Measurements from ENCODE around the gene NUMA1. TPM values are rescaled to one million over a fixed set of nuclear protein-coding genes. Genes with fewer than 3 reads are reported as not detected.

The NUMA1 gene
- polyA plus RNA-seq, 4 donors, result 68.1 to 286 (median 119) TPM

DNA sequence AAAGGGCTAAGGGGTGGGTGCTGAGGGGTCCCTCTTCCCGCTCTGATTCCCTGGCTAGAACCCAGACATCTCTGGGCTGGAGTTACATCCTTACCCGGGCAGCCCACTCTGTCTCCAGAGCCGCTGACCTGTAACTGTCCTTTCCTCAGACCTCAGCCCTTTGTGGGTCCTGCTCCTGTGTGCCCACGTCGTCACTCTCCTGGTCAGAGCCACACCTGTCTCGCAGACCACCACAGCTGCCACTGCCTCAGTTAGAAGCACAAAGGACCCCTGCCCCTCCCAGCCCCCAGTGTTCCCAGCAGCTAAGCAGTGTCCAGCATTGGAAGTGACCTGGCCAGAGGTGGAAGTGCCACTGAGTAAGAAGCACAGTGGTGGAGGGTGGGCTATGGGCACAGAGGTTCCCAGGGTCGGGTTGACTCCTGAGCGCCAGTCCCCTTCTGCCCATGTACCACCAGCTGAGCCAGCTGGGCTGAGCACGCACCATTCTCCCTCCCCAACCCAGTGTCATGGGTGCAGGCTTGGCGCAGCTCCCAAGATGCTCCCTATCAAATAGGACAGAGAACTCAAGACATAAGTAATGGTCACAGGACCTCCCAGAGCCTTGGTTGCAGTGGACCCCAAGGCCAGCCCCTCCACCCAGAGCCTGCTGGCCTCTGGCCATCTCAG lies 80.0 kb downstream of the NUMA1 start:
- Histone ChIP-seq H3K4me3 (ENCODE audit: low read depth in 1 of 3, low read length in 3 of 3) (no peak overlapping the region), H3K27me3 (ENCODE audit: control insufficient read depth in 3 of 3, insufficient read depth in 3 of 3, low read length in 3 of 3) (no peaks in the 10 kb centered on the region), H3K27ac (ENCODE audit: low read depth in 1 of 3, low read length in 2 of 3) (peak overlapping the region in 1 of 3 donors; percentile 85), H3K9me3 (ENCODE audit: control insufficient read depth in 2 of 2, insufficient read depth in 1 of 2, low read depth in 1 of 2, low read length in 1 of 2) (no peaks in the 10 kb centered on the region), H3K4me1 (ENCODE audit: control insufficient read depth in 3 of 3, insufficient read depth in 2 of 3, low read depth in 1 of 3, low read length in 2 of 3) (peaks cover 0 to 12% (median 0%) of the 10 kb centered on the region in 3 donors), H3K36me3 (ENCODE audit: control insufficient read depth in 3 of 3, insufficient read depth in 2 of 3, low read depth in 1 of 3, low read length in 3 of 3) (peaks cover 16 to 94% (median 20%) of the 10 kb centered on the region in 3 donors)
- no peak for FAIRE-seq
- WGBS, 3 donors, result 86 to 91% (median 86%) methylated on average over 9 to 10 of the region's 10 CpGs
- no peak for DNase-seq

GRCh38 chr11:71999798-72000197 lies 80.5 kb downstream of the NUMA1 start:
- DNase-seq, result no peak
- Histone ChIP-seq H3K4me1 (ENCODE audit: control insufficient read depth in 3 of 3, insufficient read depth in 2 of 3, low read depth in 1 of 3, low read length in 2 of 3) (peaks cover 0 to 12% (median 0%) of the 10 kb centered on the region in 3 donors), H3K9me3 (ENCODE audit: control insufficient read depth in 2 of 2, insufficient read depth in 1 of 2, low read depth in 1 of 2, low read length in 1 of 2) (no peaks in the 10 kb centered on the region), H3K27ac (ENCODE audit: low read depth in 1 of 3, low read length in 2 of 3) (peak overlapping the region in 2 of 3 donors; percentile 52 to 85), H3K4me3 (ENCODE audit: low read depth in 1 of 3, low read length in 3 of 3) (no peak overlapping the region), H3K36me3 (ENCODE audit: control insufficient read depth in 3 of 3, insufficient read depth in 2 of 3, low read depth in 1 of 3, low read length in 3 of 3) (peaks cover 15 to 92% (median 16%) of the 10 kb centered on the region in 3 donors), H3K27me3 (ENCODE audit: control insufficient read depth in 3 of 3, insufficient read depth in 3 of 3, low read length in 3 of 3) (no peaks in the 10 kb centered on the region)
- 51 to 69% (median 62%) methylated on average over 8 of the region's 8 CpGs for WGBS, 3 donors
- no peak for FAIRE-seq

DNA sequence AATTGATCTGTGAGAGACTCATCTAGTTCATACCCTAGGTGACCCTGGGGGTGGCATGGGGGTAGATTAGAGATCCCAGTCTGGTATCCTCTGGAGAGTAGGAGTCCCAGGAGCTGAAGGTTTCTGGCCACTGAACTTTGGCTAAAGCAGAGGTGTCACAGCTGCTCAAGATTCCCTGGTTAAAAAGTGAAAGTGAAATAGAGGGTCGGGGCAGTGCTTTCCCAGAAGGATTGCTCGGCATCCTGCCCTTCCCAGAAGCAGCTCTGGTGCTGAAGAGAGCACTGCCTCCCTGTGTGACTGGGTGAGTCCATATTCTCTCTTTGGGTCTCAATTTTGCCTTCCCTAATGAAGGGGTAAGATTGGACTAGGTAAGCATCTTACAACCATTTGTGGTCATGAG lies 81.0 kb downstream of the NUMA1 start:
- Histone ChIP-seq H3K4me1 (ENCODE audit: control insufficient read depth in 3 of 3, insufficient read depth in 2 of 3, low read depth in 1 of 3, low read length in 2 of 3) (peaks cover 0 to 12% (median 0%) of the 10 kb centered on the region in 3 donors), H3K27ac (ENCODE audit: low read depth in 1 of 3, low read length in 2 of 3) (peak overlapping the region in 2 of 3 donors; percentile 52 to 85), H3K27me3 (ENCODE audit: control insufficient read depth in 3 of 3, insufficient read depth in 3 of 3, low read length in 3 of 3) (no peaks in the 10 kb centered on the region), H3K9me3 (ENCODE audit: control insufficient read depth in 2 of 2, insufficient read depth in 1 of 2, low read depth in 1 of 2, low read length in 1 of 2) (no peaks in the 10 kb centered on the region), H3K4me3 (ENCODE audit: low read depth in 1 of 3, low read length in 3 of 3) (no peak overlapping the region), H3K36me3 (ENCODE audit: control insufficient read depth in 3 of 3, insufficient read depth in 2 of 3, low read depth in 1 of 3, low read length in 3 of 3) (peaks cover 10 to 92% (median 12%) of the 10 kb centered on the region in 3 donors)
- FAIRE-seq, result no peak
- WGBS, 3 donors, result 8 to 14% (median 10%) methylated on average over 2 of the region's 2 CpGs
- DNase-seq, result peak in 1 of 2 donors; percentile 55

DNA sequence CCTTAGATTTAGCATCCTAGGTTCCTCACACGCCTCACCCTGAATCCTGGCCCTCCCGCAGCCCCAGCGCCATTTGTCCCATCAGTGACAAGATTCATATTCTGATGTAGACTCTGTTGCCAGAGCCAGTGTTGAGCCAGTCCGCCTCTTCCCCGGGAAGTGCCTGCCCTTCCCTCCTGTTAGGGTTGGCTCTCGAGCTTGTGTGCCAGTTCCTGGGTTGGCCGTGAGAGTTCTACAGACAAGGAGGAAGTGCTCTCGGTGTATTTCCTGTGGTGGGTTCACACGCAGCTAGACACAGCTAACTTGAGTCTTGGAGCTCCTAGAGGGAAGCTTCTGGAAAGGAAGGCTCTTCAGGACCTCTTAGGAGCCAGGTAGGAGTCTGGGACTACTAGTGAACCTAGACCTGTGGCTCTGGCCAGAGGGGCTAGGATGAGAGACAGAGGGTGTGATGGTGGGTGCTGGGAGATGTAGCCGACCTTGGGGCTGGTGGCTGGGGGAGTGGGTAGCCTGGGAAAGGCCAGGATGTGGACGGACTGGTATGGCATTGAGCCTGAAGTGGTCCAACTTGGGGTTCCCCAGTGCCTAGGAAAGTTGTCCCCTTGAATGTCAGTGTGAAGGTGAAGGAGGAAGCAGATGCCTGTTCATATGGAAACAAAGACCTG lies 81.6 kb downstream of the NUMA1 start, which contains the start of gene IL18BP:
IL18BP (plus strand) TSS at position 261 of the 662 bp plus-strand sequence. CDS start 1,076 bp downstream, outside the sequence.
- H3K36me3 ChIP-seq (ENCODE audit: control insufficient read depth in 3 of 3, insufficient read depth in 2 of 3, low read depth in 1 of 3, low read length in 3 of 3), result peaks cover 5 to 92% (median 10%) of the 10 kb centered on the region in 3 donors
- H3K9me3 ChIP-seq (ENCODE audit: control insufficient read depth in 2 of 2, insufficient read depth in 1 of 2, low read depth in 1 of 2, low read length in 1 of 2), result no peaks in the 10 kb centered on the region
- no peaks in the 10 kb centered on the region for H3K27me3 ChIP-seq (ENCODE audit: control insufficient read depth in 3 of 3, insufficient read depth in 3 of 3, low read length in 3 of 3)
- no peak within 1 kb of the TSS for H3K4me3 ChIP-seq (ENCODE audit: low read depth in 1 of 3, low read length in 3 of 3)
- FAIRE-seq (no peak), DNase-seq (peak in 1 of 2 donors; percentile 33)
- 68 to 83% (median 68%) methylated on average over 11 of the region's 11 CpGs for WGBS, 3 donors
- peaks cover 0 to 12% (median 0%) of the 10 kb centered on the region in 3 donors for H3K4me1 ChIP-seq (ENCODE audit: control insufficient read depth in 3 of 3, insufficient read depth in 2 of 3, low read depth in 1 of 3, low read length in 2 of 3)
- H3K27ac ChIP-seq (ENCODE audit: low read depth in 1 of 3, low read length in 2 of 3), result peak within 1 kb of the TSS in 2 of 3 donors; percentile 52 to 85

DNA sequence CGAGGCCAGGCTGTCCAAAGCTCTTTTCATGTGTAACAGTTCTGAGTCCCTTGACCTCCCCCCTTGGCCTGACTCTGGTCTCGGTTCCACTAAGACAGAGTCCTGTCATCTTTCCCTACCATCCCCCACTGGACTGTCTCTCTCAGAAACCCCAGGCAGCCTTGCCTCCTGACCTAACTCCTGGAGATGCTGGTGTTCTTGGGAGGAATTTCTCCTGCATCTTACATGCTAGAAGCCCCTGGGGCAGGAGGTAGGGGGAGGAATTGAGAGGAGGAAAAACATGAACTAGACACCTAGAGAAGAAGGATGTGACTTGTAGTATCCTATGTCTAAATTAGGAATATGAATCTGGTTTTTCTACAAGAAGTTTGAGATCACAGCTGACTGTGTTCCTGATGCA lies 82.3 kb downstream of the NUMA1 start:
- H3K36me3 ChIP-seq (ENCODE audit: control insufficient read depth in 3 of 3, insufficient read depth in 2 of 3, low read depth in 1 of 3, low read length in 3 of 3), result peaks cover 2 to 85% (median 3%) of the 10 kb centered on the region in 3 donors
- WGBS, 3 donors, result 90 to 100% (median 94%) methylated on average over 2 of the region's 2 CpGs
- DNase-seq (no peak), FAIRE-seq (no peak)
- no peaks in the 10 kb centered on the region for H3K9me3 ChIP-seq (ENCODE audit: control insufficient read depth in 2 of 2, insufficient read depth in 1 of 2, low read depth in 1 of 2, low read length in 1 of 2)
- H3K4me1 ChIP-seq (ENCODE audit: control insufficient read depth in 3 of 3, insufficient read depth in 2 of 3, low read depth in 1 of 3, low read length in 2 of 3), result peaks cover 0 to 12% (median 0%) of the 10 kb centered on the region in 3 donors
- H3K27me3 ChIP-seq (ENCODE audit: control insufficient read depth in 3 of 3, insufficient read depth in 3 of 3, low read length in 3 of 3), result no peaks in the 10 kb centered on the region
- H3K4me3 ChIP-seq (ENCODE audit: low read depth in 1 of 3, low read length in 3 of 3), result no peak overlapping the region
- peak overlapping the region in 2 of 3 donors; percentile 2 to 42 for H3K27ac ChIP-seq (ENCODE audit: low read depth in 1 of 3, low read length in 2 of 3)

DNA sequence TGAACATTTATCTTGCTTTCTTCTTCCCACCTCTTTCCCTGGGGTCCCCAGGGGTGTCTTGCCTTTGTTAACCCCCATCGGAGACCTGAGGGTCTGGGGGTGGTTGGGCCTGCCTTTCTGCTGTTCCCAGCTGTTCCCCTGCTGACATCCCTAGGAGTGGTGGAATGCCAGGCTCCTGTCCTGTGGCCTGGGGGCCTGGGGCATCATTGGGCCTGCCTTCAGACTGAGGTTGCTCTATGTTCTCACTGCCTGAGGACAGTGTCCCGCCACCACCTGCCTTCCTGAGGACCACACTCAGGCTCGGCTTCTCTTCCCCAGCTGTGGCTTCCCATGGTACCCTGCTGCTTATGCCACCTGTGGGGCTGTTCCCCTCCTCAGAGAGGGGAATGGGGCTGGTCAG lies 82.7 kb downstream of the NUMA1 start:
- Histone ChIP-seq H3K36me3 (ENCODE audit: control insufficient read depth in 3 of 3, insufficient read depth in 2 of 3, low read depth in 1 of 3, low read length in 3 of 3) (peaks cover 2 to 80% (median 3%) of the 10 kb centered on the region in 3 donors), H3K4me1 (ENCODE audit: control insufficient read depth in 3 of 3, insufficient read depth in 2 of 3, low read depth in 1 of 3, low read length in 2 of 3) (peaks cover 0 to 12% (median 0%) of the 10 kb centered on the region in 3 donors), H3K27me3 (ENCODE audit: control insufficient read depth in 3 of 3, insufficient read depth in 3 of 3, low read length in 3 of 3) (no peaks in the 10 kb centered on the region), H3K4me3 (ENCODE audit: low read depth in 1 of 3, low read length in 3 of 3) (no peak overlapping the region), H3K27ac (ENCODE audit: low read depth in 1 of 3, low read length in 2 of 3) (no peak overlapping the region), H3K9me3 (ENCODE audit: control insufficient read depth in 2 of 2, insufficient read depth in 1 of 2, low read depth in 1 of 2, low read length in 1 of 2) (no peaks in the 10 kb centered on the region)
- DNase-seq (no peak), FAIRE-seq (no peak)
- WGBS, 3 donors, result 96 to 100% (median 97%) methylated on average over 3 of the region's 3 CpGs

DNA sequence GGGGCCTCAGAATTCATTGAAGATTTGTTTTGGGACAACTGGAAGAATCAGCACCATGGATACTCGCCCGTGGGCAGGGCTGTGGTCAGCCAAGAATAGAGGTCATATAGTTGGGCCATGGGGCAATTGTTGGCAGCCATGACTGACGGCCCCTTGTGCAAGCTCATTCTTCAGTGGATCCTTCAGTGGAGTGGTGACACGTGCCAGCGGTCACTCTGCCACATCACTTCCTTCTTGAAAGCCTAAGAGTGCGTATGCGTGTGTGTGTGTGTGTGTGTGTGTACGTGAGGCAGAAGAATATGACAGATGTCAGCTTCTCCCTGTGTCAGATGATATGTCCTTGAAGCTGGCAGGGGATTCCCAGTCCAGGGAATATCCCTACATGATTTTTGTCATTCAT lies 83.4 kb downstream of the NUMA1 start:
- H3K36me3 ChIP-seq (ENCODE audit: control insufficient read depth in 3 of 3, insufficient read depth in 2 of 3, low read depth in 1 of 3, low read length in 3 of 3), result peaks cover under 1 to 74% (median 3%) of the 10 kb centered on the region in 3 donors
- no peaks in the 10 kb centered on the region for H3K27me3 ChIP-seq (ENCODE audit: control insufficient read depth in 3 of 3, insufficient read depth in 3 of 3, low read length in 3 of 3)
- no peak overlapping the region for H3K27ac ChIP-seq (ENCODE audit: low read depth in 1 of 3, low read length in 2 of 3)
- WGBS, 3 donors, result 84 to 92% (median 85%) methylated on average over 8 of the region's 8 CpGs
- FAIRE-seq (no peak), DNase-seq (no peak)
- no peaks in the 10 kb centered on the region for H3K9me3 ChIP-seq (ENCODE audit: control insufficient read depth in 2 of 2, insufficient read depth in 1 of 2, low read depth in 1 of 2, low read length in 1 of 2)
- H3K4me3 ChIP-seq (ENCODE audit: low read depth in 1 of 3, low read length in 3 of 3), result no peak overlapping the region
- H3K4me1 ChIP-seq (ENCODE audit: control insufficient read depth in 3 of 3, insufficient read depth in 2 of 3, low read depth in 1 of 3, low read length in 2 of 3), result peaks cover 0 to 12% (median 0%) of the 10 kb centered on the region in 3 donors

DNA sequence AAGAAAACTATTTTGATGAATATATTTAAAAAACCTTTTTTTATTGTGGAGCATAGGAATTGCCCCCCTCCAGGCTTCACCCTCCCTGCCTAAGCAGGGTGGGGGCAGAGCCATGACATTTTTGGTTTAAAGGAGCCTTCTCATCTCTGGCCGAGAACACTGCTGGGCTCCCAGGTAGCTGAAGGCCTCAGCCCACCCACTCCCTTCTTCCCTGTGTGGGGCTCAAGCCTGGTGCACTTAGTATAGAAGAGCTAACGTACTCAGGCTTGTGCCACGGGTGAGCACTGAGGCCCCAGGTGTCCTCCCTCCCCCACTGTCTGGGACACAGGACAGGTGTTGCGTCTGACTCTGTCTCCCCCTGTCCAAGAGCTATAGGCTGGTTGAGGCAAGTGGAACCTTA lies 83.8 kb downstream of the NUMA1 start:
- peaks cover 0 to 73% (median 3%) of the 10 kb centered on the region in 3 donors for H3K36me3 ChIP-seq (ENCODE audit: control insufficient read depth in 3 of 3, insufficient read depth in 2 of 3, low read depth in 1 of 3, low read length in 3 of 3)
- no peaks in the 10 kb centered on the region for H3K27me3 ChIP-seq (ENCODE audit: control insufficient read depth in 3 of 3, insufficient read depth in 3 of 3, low read length in 3 of 3)
- no peak overlapping the region for H3K4me3 ChIP-seq (ENCODE audit: low read depth in 1 of 3, low read length in 3 of 3)
- H3K4me1 ChIP-seq (ENCODE audit: control insufficient read depth in 3 of 3, insufficient read depth in 2 of 3, low read depth in 1 of 3, low read length in 2 of 3), result peaks cover 0 to 12% (median 0%) of the 10 kb centered on the region in 3 donors
- no peak overlapping the region for H3K27ac ChIP-seq (ENCODE audit: low read depth in 1 of 3, low read length in 2 of 3)
- FAIRE-seq (no peak), DNase-seq (no peak)
- WGBS, 3 donors, result 93 to 96% (median 95%) methylated on average over 4 of the region's 4 CpGs
- H3K9me3 ChIP-seq (ENCODE audit: control insufficient read depth in 2 of 2, insufficient read depth in 1 of 2, low read depth in 1 of 2, low read length in 1 of 2), result no peaks in the 10 kb centered on the region

Data from small intestine (tissue), 7 donors.